Airway epithelial cell (primary cell): ENCODE data around the gene ATOH8. TPM values are rescaled to one million over a fixed set of nuclear protein-coding genes. Genes with fewer than 3 reads are reported as not detected.

Experiments
- total RNA-seq: library from RNA; depleted of rRNA; stranded (reverse); fragments of >200 nt; gene quantifications from 2 replicates; pipeline ENCODE4 v1.2.3, GENCODE V29; 2015

ATOH8 gene
- 0.05 and 0.07 TPM in 2 replicates for total RNA-seq

GRCh38 chr2:85753525-85754312 lies at the start of gene ATOH8:
Gene ATOH8 (plus strand): TSS chr2:85753991. CDS start chr2:85754190, 199 bp downstream.

Other genes starting within 250 kb of the ATOH8 start
- gene MAT2A, start 214.8 kb upstream of the ATOH8 start, total RNA-seq, result 60.4 and 67.8 TPM in 2 replicates
- gene GGCX, start 192.5 kb upstream of the ATOH8 start, total RNA-seq, result 40.3 and 48.2 TPM in 2 replicates
- gene VAMP8, start 176.4 kb upstream of the ATOH8 start, total RNA-seq, result 140 and 150 TPM in 2 replicates
- 1.9 and 2.3 TPM in 2 replicates for gene VAMP5, start 169.6 kb upstream of the ATOH8 start, total RNA-seq
- 143 and 206 TPM in 2 replicates for gene RNF181, start 158.2 kb upstream of the ATOH8 start, total RNA-seq
- 9.9 and 14.6 TPM in 2 replicates for gene TMEM150A, start 151.3 kb upstream of the ATOH8 start, total RNA-seq
- 11.7 and 12.4 TPM in 2 replicates for gene C2orf68, start 141.9 kb upstream of the ATOH8 start, total RNA-seq
- 66.4 and 71.3 TPM in 2 replicates for gene USP39, start 137.8 kb upstream of the ATOH8 start, total RNA-seq
- gene SFTPB, start 85.8 kb upstream of the ATOH8 start, total RNA-seq, result 0.46 and 0.56 TPM in 2 replicates
- gene GNLY, start 59.6 kb upstream of the ATOH8 start, total RNA-seq, result not detected in 2 replicates
- gene ST3GAL5, start 135.0 kb downstream of the ATOH8 start, total RNA-seq, result 11.5 and 14.3 TPM in 2 replicates